ENCODE results near the gene FAM53B.

Gene FAM53B

GRCh38 chr10:124691421-124692099, 52.6 kb downstream of the FAM53B start:
- H3K4me3 ChIP-seq (ENCODE audit: control insufficient read depth, low read depth, low read length): no peak overlapping the region
- TF ChIP-seq CTCF (conservative IDR thresholded peaks at IDR 0.05; ENCODE audit: control insufficient read depth, insufficient read depth, low read depth, low read length): no peak
- DNase-seq (ENCODE audit: low read depth): no peak

DNA sequence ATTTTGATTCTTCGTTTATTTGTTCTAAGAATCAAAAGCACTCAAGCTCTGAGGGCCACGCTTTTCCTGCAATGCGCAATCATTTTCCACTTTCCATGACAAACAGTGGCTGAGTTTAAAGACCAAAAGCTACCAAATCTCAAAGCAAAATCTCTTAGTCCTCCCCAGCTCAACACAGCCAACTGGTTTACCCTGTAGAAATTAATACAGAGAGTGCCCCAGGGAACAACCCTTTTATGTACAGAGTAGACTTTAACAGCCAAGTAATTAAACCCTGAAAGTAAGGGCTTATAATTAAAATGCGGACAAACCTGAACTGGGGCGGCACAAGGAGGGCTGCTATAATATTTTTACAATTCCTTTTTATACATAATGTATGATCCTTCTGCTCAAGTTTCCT, 53.2 kb downstream of the FAM53B start:
- no peak for TF ChIP-seq CTCF (conservative IDR thresholded peaks at IDR 0.05; ENCODE audit: control insufficient read depth, insufficient read depth, low read depth, low read length)
- H3K4me3 ChIP-seq (ENCODE audit: control insufficient read depth, low read depth, low read length): no peak overlapping the region
- DNase-seq (ENCODE audit: low read depth): no peak

DNA sequence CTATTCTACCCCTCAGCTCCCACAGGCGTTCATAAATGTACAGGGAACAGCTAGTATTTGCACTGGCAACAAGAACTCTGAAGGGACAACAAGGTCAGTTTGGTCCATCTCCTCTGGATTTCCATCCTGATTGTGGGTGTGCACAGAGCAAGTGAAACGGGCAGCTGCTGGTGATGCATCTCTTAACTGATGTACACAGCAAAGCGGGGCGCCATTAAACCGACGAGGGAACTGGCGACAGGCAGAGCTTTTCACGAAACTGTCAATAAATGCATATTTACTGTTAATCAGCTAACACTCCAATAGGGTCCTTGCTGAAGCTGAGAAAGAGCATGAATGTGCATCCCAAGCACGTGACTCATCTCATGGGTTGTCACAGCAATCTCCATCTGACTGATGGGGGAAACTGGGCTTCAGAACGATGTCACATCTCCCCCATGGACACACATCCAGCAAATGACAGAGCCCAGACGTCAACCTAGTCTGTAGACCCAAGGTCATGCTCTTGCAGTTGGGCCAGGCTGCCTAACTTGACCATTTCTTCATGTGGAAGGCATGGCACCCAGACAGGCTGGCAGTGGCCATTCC, 54.2 kb downstream of the FAM53B start:
- DNase-seq (ENCODE audit: low read depth): no peak
- H3K4me3 ChIP-seq (ENCODE audit: control insufficient read depth, low read depth, low read length): no peak overlapping the region
- no peak for TF ChIP-seq CTCF (conservative IDR thresholded peaks at IDR 0.05; ENCODE audit: control insufficient read depth, insufficient read depth, low read depth, low read length)

DNA sequence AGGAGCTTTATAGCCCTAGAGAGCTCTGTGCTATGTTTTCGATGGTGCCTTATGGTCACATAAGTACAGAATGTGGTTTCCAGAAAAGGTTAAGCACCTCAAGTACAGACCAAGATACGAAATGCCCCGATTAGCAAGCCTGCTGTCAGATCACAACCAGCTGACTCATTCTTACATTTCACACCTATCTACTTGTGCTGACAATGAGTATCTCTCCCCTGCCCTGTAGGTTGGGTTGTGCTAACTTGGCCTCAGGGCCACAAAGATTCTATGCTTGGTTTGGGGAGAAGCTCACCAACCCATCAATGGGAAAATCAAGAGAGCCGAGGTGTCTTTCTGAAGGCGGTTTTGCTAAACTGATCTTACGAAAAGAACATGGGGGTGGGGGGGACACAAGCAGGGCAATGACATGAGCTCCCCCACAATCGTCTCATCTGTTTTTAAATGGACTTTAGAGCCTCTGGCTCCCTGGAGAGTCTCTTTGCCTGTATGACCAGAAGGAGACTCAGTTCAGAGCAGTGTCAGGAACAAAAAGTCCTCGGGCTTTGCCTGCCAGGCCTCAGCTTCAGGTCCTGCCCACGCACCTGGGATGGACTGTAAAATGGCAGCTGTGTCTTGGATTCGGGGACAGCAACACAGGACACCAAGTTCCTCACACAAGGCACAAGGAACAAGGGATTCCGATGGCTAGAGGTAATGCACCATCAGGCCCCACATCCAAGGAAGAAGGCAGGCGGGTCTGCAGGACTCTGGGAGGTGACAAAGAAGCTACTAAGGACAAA, 55.1 kb downstream of the FAM53B start:
- no peak for TF ChIP-seq CTCF (conservative IDR thresholded peaks at IDR 0.05; ENCODE audit: control insufficient read depth, insufficient read depth, low read depth, low read length)
- H3K4me3 ChIP-seq (ENCODE audit: control insufficient read depth, low read depth, low read length): no peak overlapping the region
- no peak for DNase-seq (ENCODE audit: low read depth)

GRCh38 chr10:124688386-124688785, 55.8 kb downstream of the FAM53B start:
- no peak for TF ChIP-seq CTCF (conservative IDR thresholded peaks at IDR 0.05; ENCODE audit: control insufficient read depth, insufficient read depth, low read depth, low read length)
- DNase-seq (ENCODE audit: low read depth): no peak
- no peak overlapping the region for H3K4me3 ChIP-seq (ENCODE audit: control insufficient read depth, low read depth, low read length)

- no peak for TF ChIP-seq CTCF (conservative IDR thresholded peaks at IDR 0.05; ENCODE audit: control insufficient read depth, insufficient read depth, low read depth, low read length)
- no peak overlapping the region for H3K4me3 ChIP-seq (ENCODE audit: control insufficient read depth, low read depth, low read length)
- DNase-seq (ENCODE audit: low read depth): no peak
These were observed 57.3 kb downstream of the FAM53B start for GRCh38 chr10:124686707-124687376.
